ENCODE data around the gene GBX1.

- TF ChIP-seq POLR2A (IDR thresholded peaks at IDR 0.05; ENCODE audit: low read depth, low read length) (no peak), POLR2AphosphoS5 (IDR thresholded peaks at IDR 0.05; ENCODE audit: low read depth, low read length) (no peak), TAF1 (IDR thresholded peaks at IDR 0.05; ENCODE audit: low read depth, low read length) (no peak), PAX5 (IDR thresholded peaks at IDR 0.05; ENCODE audit: insufficient read depth, low read length, severe bottlenecking) (no peak), POU2F2 (IDR thresholded peaks at IDR 0.05; ENCODE audit: low read depth, low read length) (no peak), SPI1 (IDR thresholded peaks at IDR 0.05; ENCODE audit: low read depth, low read length) (no peak)
Observed at GRCh38 chr7:151124481-151124880, 43.0 kb downstream of the GBX1 start.

All from GM12891 (cell line).